ENCODE data around the gene PKN3. TPM values are rescaled to one million over a fixed set of nuclear protein-coding genes. Genes with fewer than 3 reads are reported as not detected.
"Not testable (repeated sequence)": the region's sequence is repeated elsewhere in the genome, so short reads cannot be mapped to it uniquely, and the experiment has no call there.

Gene PKN3
- total RNA-seq, 1 experiment from 2014 or later: 29.4 TPM

GRCh38 chr9:128685636-128686489, 16.4 kb upstream of the PKN3 start:
- DNase-seq: peak; percentile 28
- Histone ChIP-seq H3K27me3 (ENCODE audit: control insufficient read depth, insufficient read depth, low read length) (no peaks in the 10 kb centered on the region), H3K36me3 (replicated peaks; ENCODE audit: control insufficient read depth, insufficient read depth, low read length) (peaks cover 3% of the 10 kb centered on the region), H3K4me3 (ENCODE audit: insufficient read depth, low read depth, low read length) (peak overlapping the region; percentile 74; the same call in 1 of the 2 replicates)

- no peak for DNase-seq
- Histone ChIP-seq H3K27me3 (ENCODE audit: control insufficient read depth, insufficient read depth, low read length) (no peaks in the 10 kb centered on the region), H3K4me3 (ENCODE audit: insufficient read depth, low read depth, low read length) (no peak overlapping the region), H3K36me3 (replicated peaks; ENCODE audit: control insufficient read depth, insufficient read depth, low read length) (peaks cover 13% of the 10 kb centered on the region)
Measured at GRCh38 chr9:128687453-128687852, 14.8 kb upstream of the PKN3 start.

- Histone ChIP-seq H3K4me3 (ENCODE audit: insufficient read depth, low read depth, low read length) (peak within 1 kb of the TSS; percentile 81), H3K36me3 (replicated peaks; ENCODE audit: control insufficient read depth, insufficient read depth, low read length) (peaks cover 23% of the 10 kb centered on the region), H3K27me3 (ENCODE audit: control insufficient read depth, insufficient read depth, low read length) (no peaks in the 10 kb centered on the region)
- peak; percentile 100 for DNase-seq
Measured at GRCh38 chr9:128688501-128689292, 13.6 kb upstream of the PKN3 start, which contains the start of gene SET. Gene SET (plus strand): TSS chr9:128689222. CDS start chr9:128689583, 361 bp downstream.

GRCh38 chr9:128689293-128689774, 13.0 kb upstream of the PKN3 start:
- H3K36me3 ChIP-seq (replicated peaks; ENCODE audit: control insufficient read depth, insufficient read depth, low read length): peaks cover 26% of the 10 kb centered on the region
- no peaks in the 10 kb centered on the region for H3K27me3 ChIP-seq (ENCODE audit: control insufficient read depth, insufficient read depth, low read length)
- peak overlapping the region; percentile 81 for H3K4me3 ChIP-seq (ENCODE audit: insufficient read depth, low read depth, low read length)
- peak; percentile 76 for DNase-seq

- Histone ChIP-seq H3K36me3 (replicated peaks; ENCODE audit: control insufficient read depth, insufficient read depth, low read length) (peaks cover 27% of the 10 kb centered on the region), H3K4me3 (ENCODE audit: insufficient read depth, low read depth, low read length) (peak overlapping the region; percentile 81), H3K27me3 (ENCODE audit: control insufficient read depth, insufficient read depth, low read length) (no peaks in the 10 kb centered on the region)
- peak; percentile 92 for DNase-seq
Measured at GRCh38 chr9:128689820-128690683, 12.3 kb upstream of the PKN3 start.

GRCh38 chr9:128690684-128691034, 11.6 kb upstream of the PKN3 start:
- no peak for DNase-seq
- Histone ChIP-seq H3K4me3 (ENCODE audit: insufficient read depth, low read depth, low read length) (peak overlapping the region; percentile 81), H3K36me3 (replicated peaks; ENCODE audit: control insufficient read depth, insufficient read depth, low read length) (peaks cover 26% of the 10 kb centered on the region), H3K27me3 (ENCODE audit: control insufficient read depth, insufficient read depth, low read length) (no peaks in the 10 kb centered on the region)

- not testable (repeated sequence) for H3K27me3 ChIP-seq (ENCODE audit: control insufficient read depth, insufficient read depth, low read length); DNase-seq; H3K4me3 ChIP-seq (ENCODE audit: insufficient read depth, low read depth, low read length)
- H3K36me3 ChIP-seq (replicated peaks; ENCODE audit: control insufficient read depth, insufficient read depth, low read length): peaks cover 28% of the 10 kb centered on the region
Measured at GRCh38 chr9:128693738-128694137, 8.6 kb upstream of the PKN3 start.

GRCh38 chr9:128694344-128694743, 8.0 kb upstream of the PKN3 start:
- DNase-seq: no peak
- Histone ChIP-seq H3K27me3 (ENCODE audit: control insufficient read depth, insufficient read depth, low read length) (no peaks in the 10 kb centered on the region), H3K4me3 (ENCODE audit: insufficient read depth, low read depth, low read length) (no peak overlapping the region), H3K36me3 (replicated peaks; ENCODE audit: control insufficient read depth, insufficient read depth, low read length) (peaks cover 28% of the 10 kb centered on the region)

- DNase-seq: no peak
- Histone ChIP-seq H3K27me3 (ENCODE audit: control insufficient read depth, insufficient read depth, low read length) (no peaks in the 10 kb centered on the region), H3K36me3 (replicated peaks; ENCODE audit: control insufficient read depth, insufficient read depth, low read length) (peaks cover 21% of the 10 kb centered on the region), H3K4me3 (ENCODE audit: insufficient read depth, low read depth, low read length) (no peak overlapping the region)
Measured at GRCh38 chr9:128696923-128697707, 5.2 kb upstream of the PKN3 start.

- not testable (repeated sequence) for H3K27me3 ChIP-seq (ENCODE audit: control insufficient read depth, insufficient read depth, low read length); H3K4me3 ChIP-seq (ENCODE audit: insufficient read depth, low read depth, low read length); H3K36me3 ChIP-seq (replicated peaks; ENCODE audit: control insufficient read depth, insufficient read depth, low read length); DNase-seq
Measured at GRCh38 chr9:128699096-128699795, 3.1 kb upstream of the PKN3 start.

GRCh38 chr9:128701227-128701854, 962 bp upstream of the PKN3 start:
- peak; percentile 50 for DNase-seq
- Histone ChIP-seq H3K4me3 (ENCODE audit: insufficient read depth, low read depth, low read length) (no peak overlapping the region), H3K36me3 (replicated peaks; ENCODE audit: control insufficient read depth, insufficient read depth, low read length) (no peaks in the 10 kb centered on the region), H3K27me3 (ENCODE audit: control insufficient read depth, insufficient read depth, low read length) (no peaks in the 10 kb centered on the region)

GRCh38 chr9:128702949-128703615, 779 bp downstream of the PKN3 start:
- Histone ChIP-seq H3K36me3 (replicated peaks; ENCODE audit: control insufficient read depth, insufficient read depth, low read length) (no peaks in the 10 kb centered on the region), H3K4me3 (ENCODE audit: insufficient read depth, low read depth, low read length) (peak overlapping the region; percentile 72), H3K27me3 (ENCODE audit: control insufficient read depth, insufficient read depth, low read length) (no peaks in the 10 kb centered on the region)
- DNase-seq: peak; percentile 94
